Kidney epithelial cell (primary cell): Measurements from ENCODE around the gene UCKL1. TPM values are rescaled to one million over a fixed set of nuclear protein-coding genes. Genes with fewer than 3 reads are reported as not detected.

ENCODE experiments used
- DNase-seq: peaks from one replicate; pipeline ENCODE4 v3.0.0-alpha.2; 2010; ENCODE audit warnings: low read depth
- H3K27me3 ChIP-seq: 2 replicates; pipeline ENCODE4 v1.6.0; 2011; ENCODE audit warnings: low read length; ENCODE audit not compliant: control insufficient read depth, insufficient read depth
- H3K36me3 ChIP-seq: 2 replicates; pipeline ENCODE4 v1.5.1; 2011; ENCODE audit warnings: low read length; ENCODE audit not compliant: control insufficient read depth, insufficient read depth
- H3K4me3 ChIP-seq: 2 replicates; pipeline ENCODE4 v1.5.1; 2011; ENCODE audit warnings: low read depth, mild to moderate bottlenecking, control low read depth, low read length
- CTCF ChIP-seq: IDR thresholded peaks from 2 replicates; pipeline ENCODE4 v1.5.1; 2011; ENCODE audit warnings: mild to moderate bottlenecking, moderate library complexity, low read length, control low read depth, inconsistent platforms; ENCODE audit not compliant: insufficient read depth, poor library complexity, severe bottlenecking
- total RNA-seq: library from RNA; depleted of rRNA; stranded (reverse); fragments of >200 nt; gene quantifications from 2 replicates; pipeline ENCODE4 v1.2.3, GENCODE V29; 2015

Gene UCKL1
- total RNA-seq, 1 donor from 2014 or later: 19.6 TPM

- TF ChIP-seq CTCF: no peak
- Histone ChIP-seq H3K36me3 (peaks cover 2% of the 10 kb centered on the region), H3K27me3 (no peaks in the 10 kb centered on the region), H3K4me3 (no peak overlapping the region)
- no peak for DNase-seq
These were observed 3.5 kb upstream of the UCKL1 start for GRCh38 chr20:63959699-63960075.

- DNase-seq: no peak
- TF ChIP-seq CTCF: no peak
- Histone ChIP-seq H3K27me3 (no peaks in the 10 kb centered on the region), H3K4me3 (no peak overlapping the region), H3K36me3 (peaks cover 2% of the 10 kb centered on the region)
These were observed 2.9 kb upstream of the UCKL1 start for GRCh38 chr20:63958964-63959698.

GRCh38 chr20:63958471-63958870, 2.3 kb upstream of the UCKL1 start:
- Histone ChIP-seq H3K27me3 (no peaks in the 10 kb centered on the region), H3K36me3 (peaks cover 1% of the 10 kb centered on the region), H3K4me3 (no peak overlapping the region)
- TF ChIP-seq CTCF: no peak
- DNase-seq: no peak

- no peak overlapping the region for H3K4me3 ChIP-seq
- no peaks in the 10 kb centered on the region for H3K27me3 ChIP-seq
- peaks cover 1% of the 10 kb centered on the region for H3K36me3 ChIP-seq
- TF ChIP-seq CTCF: no peak
- no peak for DNase-seq
These were observed 1.6 kb upstream of the UCKL1 start for GRCh38 chr20:63957690-63958441.

- H3K4me3 ChIP-seq: peak overlapping the region; percentile 47
- no peak for DNase-seq
- H3K27me3 ChIP-seq: no peaks in the 10 kb centered on the region
- peak; percentile 20 for TF ChIP-seq CTCF
- H3K36me3 ChIP-seq: peaks cover 1% of the 10 kb centered on the region
These were observed 931 bp upstream of the UCKL1 start for GRCh38 chr20:63957004-63957689.
